Activated T-helper 2 cell treated with anti-CD3 and anti-CD28 coated beads, Interferon-gamma antibody, Interleukin-2, Interleukin-4, amounts not matched to agents 10 μg/mL and 5 μg/mL and 100 μg/mL, durations not matched to agents 14 hours and 24 hours and 36 hours (primary cell): Measurements from ENCODE around the gene HHIP. TPM values are rescaled to one million over a fixed set of nuclear protein-coding genes. Genes with fewer than 3 reads are reported as not detected.

Source experiments
- DNase-seq: peaks from one replicate; pipeline ENCODE4 v3.0.0; 2021; ENCODE audit warnings: low spot score
- H3K27ac Mint-ChIP-seq: one replicate; pipeline ENCODE4 v1.8.0; 2021; ENCODE audit warnings: mixed read lengths
- H3K27me3 Mint-ChIP-seq: one replicate; pipeline ENCODE4 v1.8.0; 2021; ENCODE audit warnings: low read depth, mixed read lengths
- H3K36me3 Mint-ChIP-seq: one replicate; pipeline ENCODE4 v1.8.0; 2021; ENCODE audit warnings: low read depth, mixed read lengths
- H3K4me1 Mint-ChIP-seq: one replicate; pipeline ENCODE4 v1.8.0; 2021; ENCODE audit warnings: low read depth, mixed read lengths
- H3K4me3 Mint-ChIP-seq: one replicate; pipeline ENCODE4 v1.8.0; 2021; ENCODE audit warnings: low read depth, mild to moderate bottlenecking, moderate library complexity, mixed read lengths
- H3K9me3 Mint-ChIP-seq: one replicate; pipeline ENCODE4 v1.8.0; 2021; ENCODE audit warnings: mixed read lengths
- intact Hi-C: fragments of 100-400 bp; cut with micrococcal nuclease; formaldehyde crosslinking; loops from one replicate; pipeline ENCODE4 v1.15.1; 2023
- total RNA-seq: library from RNA; stranded (reverse); gene quantifications from 2 replicates; pipeline ENCODE4 v1.2.3, GENCODE V29; 2022

The HHIP gene
- total RNA-seq, 1 donor from 2014 or later: not detected

GRCh38 chr4:144663834-144664475 is 18.0 kb downstream of the HHIP start:
- H3K27me3 Mint-ChIP-seq: peaks cover 5% of the 10 kb centered on the region
- H3K4me1 Mint-ChIP-seq: no peaks in the 10 kb centered on the region
- DNase-seq: no peak
- H3K4me3 Mint-ChIP-seq: no peak overlapping the region
- H3K36me3 Mint-ChIP-seq: no peaks in the 10 kb centered on the region
- no peak overlapping the region for H3K27ac Mint-ChIP-seq
- no peaks in the 10 kb centered on the region for H3K9me3 Mint-ChIP-seq
- intact Hi-C loops: no loop called here

GRCh38 chr4:144666539-144667175 is 20.7 kb downstream of the HHIP start:
- no peak for DNase-seq
- Mint-ChIP-seq H3K9me3 (no peaks in the 10 kb centered on the region), H3K36me3 (no peaks in the 10 kb centered on the region), H3K4me3 (no peak overlapping the region), H3K27ac (no peak overlapping the region), H3K27me3 (no peaks in the 10 kb centered on the region), H3K4me1 (no peaks in the 10 kb centered on the region)
- intact Hi-C loops: no loop called here

- Mint-ChIP-seq H3K4me3 (no peak overlapping the region), H3K9me3 (no peaks in the 10 kb centered on the region), H3K4me1 (no peaks in the 10 kb centered on the region), H3K27ac (no peak overlapping the region), H3K36me3 (no peaks in the 10 kb centered on the region), H3K27me3 (no peaks in the 10 kb centered on the region)
- intact Hi-C loops: no loop called here
- no peak for DNase-seq
Measured at GRCh38 chr4:144667500-144667899, 21.5 kb downstream of the HHIP start.

- Mint-ChIP-seq H3K4me1 (no peaks in the 10 kb centered on the region), H3K27me3 (no peaks in the 10 kb centered on the region), H3K36me3 (no peaks in the 10 kb centered on the region), H3K4me3 (no peak overlapping the region), H3K27ac (no peak overlapping the region), H3K9me3 (no peaks in the 10 kb centered on the region)
- DNase-seq: no peak
- intact Hi-C loops: no loop called here
Measured at GRCh38 chr4:144670776-144671175, 24.8 kb downstream of the HHIP start.

- no peak for DNase-seq
- H3K4me1 Mint-ChIP-seq: no peaks in the 10 kb centered on the region
- no peak overlapping the region for H3K4me3 Mint-ChIP-seq
- H3K36me3 Mint-ChIP-seq: no peaks in the 10 kb centered on the region
- no peaks in the 10 kb centered on the region for H3K9me3 Mint-ChIP-seq
- no peak overlapping the region for H3K27ac Mint-ChIP-seq
- intact Hi-C loops: no loop called here
- H3K27me3 Mint-ChIP-seq: no peaks in the 10 kb centered on the region
Measured at GRCh38 chr4:144674711-144675110, 28.8 kb downstream of the HHIP start.

GRCh38 chr4:144681806-144682205 is 35.9 kb downstream of the HHIP start:
- Mint-ChIP-seq H3K36me3 (no peaks in the 10 kb centered on the region), H3K4me3 (no peak overlapping the region), H3K27me3 (no peaks in the 10 kb centered on the region), H3K9me3 (no peaks in the 10 kb centered on the region), H3K27ac (no peak overlapping the region), H3K4me1 (no peaks in the 10 kb centered on the region)
- intact Hi-C loops: no loop called here
- no peak for DNase-seq

- no peak overlapping the region for H3K27ac Mint-ChIP-seq
- H3K4me1 Mint-ChIP-seq: no peaks in the 10 kb centered on the region
- H3K27me3 Mint-ChIP-seq: no peaks in the 10 kb centered on the region
- H3K36me3 Mint-ChIP-seq: no peaks in the 10 kb centered on the region
- DNase-seq: no peak
- intact Hi-C loops: no loop called here
- H3K4me3 Mint-ChIP-seq: no peak overlapping the region
- no peaks in the 10 kb centered on the region for H3K9me3 Mint-ChIP-seq
Measured at GRCh38 chr4:144683516-144683915, 37.6 kb downstream of the HHIP start.

GRCh38 chr4:144685911-144686310 is 40.0 kb downstream of the HHIP start:
- intact Hi-C loops: no loop called here
- Mint-ChIP-seq H3K4me3 (no peak overlapping the region), H3K27me3 (no peaks in the 10 kb centered on the region), H3K4me1 (no peaks in the 10 kb centered on the region), H3K27ac (no peak overlapping the region), H3K9me3 (no peaks in the 10 kb centered on the region), H3K36me3 (no peaks in the 10 kb centered on the region)
- DNase-seq: no peak

- intact Hi-C loops: no loop called here
- Mint-ChIP-seq H3K27ac (no peak overlapping the region), H3K4me3 (no peak overlapping the region), H3K4me1 (no peaks in the 10 kb centered on the region), H3K27me3 (no peaks in the 10 kb centered on the region), H3K36me3 (no peaks in the 10 kb centered on the region), H3K9me3 (no peaks in the 10 kb centered on the region)
- DNase-seq: no peak
Measured at GRCh38 chr4:144686921-144687320, 41.0 kb downstream of the HHIP start.

- Mint-ChIP-seq H3K27me3 (no peaks in the 10 kb centered on the region), H3K36me3 (no peaks in the 10 kb centered on the region), H3K27ac (no peak overlapping the region), H3K9me3 (no peaks in the 10 kb centered on the region), H3K4me1 (no peaks in the 10 kb centered on the region), H3K4me3 (no peak overlapping the region)
- intact Hi-C loops: no loop called here
- DNase-seq: no peak
Measured at GRCh38 chr4:144687466-144687865, 41.5 kb downstream of the HHIP start.

- Mint-ChIP-seq H3K4me3 (no peak overlapping the region), H3K27ac (no peak overlapping the region), H3K27me3 (no peaks in the 10 kb centered on the region), H3K36me3 (no peaks in the 10 kb centered on the region), H3K9me3 (no peaks in the 10 kb centered on the region), H3K4me1 (no peaks in the 10 kb centered on the region)
- intact Hi-C loops: no loop called here
- no peak for DNase-seq
Measured at GRCh38 chr4:144688035-144688569, 42.1 kb downstream of the HHIP start.

- Mint-ChIP-seq H3K9me3 (no peaks in the 10 kb centered on the region), H3K4me1 (no peaks in the 10 kb centered on the region), H3K27ac (no peak overlapping the region), H3K27me3 (no peaks in the 10 kb centered on the region), H3K4me3 (no peak overlapping the region), H3K36me3 (no peaks in the 10 kb centered on the region)
- intact Hi-C loops: no loop called here
- DNase-seq: no peak
Measured at GRCh38 chr4:144689125-144689524, 43.2 kb downstream of the HHIP start.

- H3K27me3 Mint-ChIP-seq: no peaks in the 10 kb centered on the region
- intact Hi-C loops: no loop called here
- DNase-seq: no peak
Measured at GRCh38 chr4:144695721-144696120, 49.8 kb downstream of the HHIP start.

More at GRCh38 chr4:144695721-144696120, 49.8 kb downstream of the HHIP start:
- Mint-ChIP-seq H3K27ac (no peak overlapping the region), H3K4me1 (no peaks in the 10 kb centered on the region), H3K4me3 (no peak overlapping the region), H3K9me3 (no peaks in the 10 kb centered on the region), H3K36me3 (no peaks in the 10 kb centered on the region)
